ENCODE data around the gene MYO1D. TPM values are rescaled to one million over a fixed set of nuclear protein-coding genes. Genes with fewer than 3 reads are reported as not detected.

Gene MYO1D
- total RNA-seq, 4 donors from 2014 or later = 46.3 to 139 (median 80.0) TPM

DNA sequence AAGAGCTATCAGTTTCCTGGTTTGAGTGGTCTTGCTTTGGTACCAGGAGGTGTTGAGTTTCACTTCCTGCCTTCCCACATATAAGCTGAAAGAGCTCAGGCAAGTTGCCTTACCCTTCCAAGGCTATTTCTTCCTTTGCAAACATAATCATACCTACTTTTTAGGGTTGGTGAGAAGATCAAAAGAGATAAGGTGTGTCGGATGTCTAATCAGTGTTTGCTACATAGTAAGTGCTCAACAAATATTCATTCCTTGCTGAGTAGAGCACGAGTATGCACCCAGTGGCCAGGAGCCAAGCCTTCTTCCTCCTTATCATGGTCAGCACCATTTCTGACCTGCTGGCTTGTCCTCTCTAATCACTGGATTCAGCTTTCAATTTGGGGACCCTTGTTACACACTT, 38.3 kb upstream of the MYO1D start:
- TF ChIP-seq, protein P1, sequence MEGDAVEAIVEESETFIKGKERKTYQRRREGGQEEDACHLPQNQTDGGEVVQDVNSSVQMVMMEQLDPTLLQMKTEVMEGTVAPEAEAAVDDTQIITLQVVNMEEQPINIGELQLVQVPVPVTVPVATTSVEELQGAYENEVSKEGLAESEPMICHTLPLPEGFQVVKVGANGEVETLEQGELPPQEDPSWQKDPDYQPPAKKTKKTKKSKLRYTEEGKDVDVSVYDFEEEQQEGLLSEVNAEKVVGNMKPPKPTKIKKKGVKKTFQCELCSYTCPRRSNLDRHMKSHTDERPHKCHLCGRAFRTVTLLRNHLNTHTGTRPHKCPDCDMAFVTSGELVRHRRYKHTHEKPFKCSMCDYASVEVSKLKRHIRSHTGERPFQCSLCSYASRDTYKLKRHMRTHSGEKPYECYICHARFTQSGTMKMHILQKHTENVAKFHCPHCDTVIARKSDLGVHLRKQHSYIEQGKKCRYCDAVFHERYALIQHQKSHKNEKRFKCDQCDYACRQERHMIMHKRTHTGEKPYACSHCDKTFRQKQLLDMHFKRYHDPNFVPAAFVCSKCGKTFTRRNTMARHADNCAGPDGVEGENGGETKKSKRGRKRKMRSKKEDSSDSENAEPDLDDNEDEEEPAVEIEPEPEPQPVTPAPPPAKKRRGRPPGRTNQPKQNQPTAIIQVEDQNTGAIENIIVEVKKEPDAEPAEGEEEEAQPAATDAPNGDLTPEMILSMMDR (IDR thresholded peaks at IDR 0.05; ENCODE audit: low read depth) = no peak

DNA sequence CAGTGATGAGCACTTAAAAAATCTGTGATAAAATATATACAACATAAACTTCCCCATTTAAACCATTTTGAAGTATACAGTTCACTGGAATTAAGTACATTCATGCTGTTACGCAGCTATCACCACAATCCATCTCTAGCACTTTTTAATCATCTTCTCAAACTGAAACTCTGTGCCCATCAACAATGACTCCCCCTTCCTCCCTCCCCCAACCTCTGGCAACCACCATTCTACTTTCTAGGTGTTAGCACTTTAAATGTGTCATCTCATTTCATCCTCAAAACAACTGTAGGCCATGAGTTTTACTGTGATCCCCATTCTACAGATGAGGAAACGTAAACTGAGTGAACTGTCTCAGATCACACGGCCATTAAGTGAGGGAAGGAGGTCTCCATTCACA, 37.3 kb upstream of the MYO1D start:
- TF ChIP-seq, protein P1 (IDR thresholded peaks at IDR 0.05; ENCODE audit: low read depth) = no peak

DNA sequence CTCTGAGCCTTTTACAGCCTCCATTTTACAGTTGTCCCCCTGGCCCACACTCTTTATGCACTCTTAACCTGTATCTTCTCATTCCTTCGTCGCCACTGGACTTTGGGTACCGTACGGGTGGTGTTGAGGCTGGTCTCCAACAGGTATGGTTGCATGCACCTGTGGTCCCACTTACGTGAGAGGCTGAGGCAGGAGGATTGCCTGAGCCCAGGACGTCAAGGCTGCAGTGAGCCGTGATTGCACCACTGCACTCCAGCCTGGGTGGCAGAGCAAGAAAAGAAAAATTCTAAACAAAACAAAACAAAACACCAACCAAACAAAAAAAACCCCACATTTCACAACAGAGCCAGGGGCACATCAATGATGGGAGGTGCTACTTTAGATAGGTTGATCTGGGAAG, 36.7 kb upstream of the MYO1D start:
- TF ChIP-seq, protein P1 (IDR thresholded peaks at IDR 0.05; ENCODE audit: low read depth) = no peak

DNA sequence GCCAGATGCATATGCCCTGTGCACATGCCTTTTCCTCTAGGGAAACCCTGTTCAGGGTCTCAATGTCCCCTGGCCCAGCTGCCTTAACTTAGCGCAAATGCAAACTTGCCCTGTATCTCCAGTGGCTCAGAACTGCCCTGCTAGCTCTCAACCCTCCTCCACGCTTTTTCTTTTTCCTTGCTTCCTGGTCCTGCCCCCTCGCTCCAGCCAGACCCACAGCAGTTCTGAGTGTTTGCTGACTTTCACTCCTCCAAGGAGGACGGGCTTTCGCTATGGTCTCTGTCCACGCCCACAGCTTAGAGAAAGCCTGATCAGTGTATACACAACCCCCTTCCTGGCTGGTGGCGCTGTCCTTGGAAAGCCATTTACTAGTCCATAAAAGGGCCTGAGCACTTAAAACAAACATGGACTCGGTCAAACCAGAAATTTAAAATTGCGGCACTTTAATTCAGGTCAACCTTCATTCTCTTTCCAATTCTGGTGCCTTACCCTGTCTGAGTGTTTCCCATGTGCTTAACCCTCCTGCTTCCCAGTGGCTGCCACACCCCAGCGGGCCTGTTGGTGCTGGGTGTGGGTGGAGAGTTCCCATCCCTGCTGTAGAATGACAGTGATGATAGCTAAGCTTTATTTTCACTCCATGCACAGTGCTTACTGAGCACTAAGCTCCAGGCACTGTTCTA, 35.4 kb upstream of the MYO1D start:
- TF ChIP-seq, protein P1 (IDR thresholded peaks at IDR 0.05; ENCODE audit: low read depth) = no peak

DNA sequence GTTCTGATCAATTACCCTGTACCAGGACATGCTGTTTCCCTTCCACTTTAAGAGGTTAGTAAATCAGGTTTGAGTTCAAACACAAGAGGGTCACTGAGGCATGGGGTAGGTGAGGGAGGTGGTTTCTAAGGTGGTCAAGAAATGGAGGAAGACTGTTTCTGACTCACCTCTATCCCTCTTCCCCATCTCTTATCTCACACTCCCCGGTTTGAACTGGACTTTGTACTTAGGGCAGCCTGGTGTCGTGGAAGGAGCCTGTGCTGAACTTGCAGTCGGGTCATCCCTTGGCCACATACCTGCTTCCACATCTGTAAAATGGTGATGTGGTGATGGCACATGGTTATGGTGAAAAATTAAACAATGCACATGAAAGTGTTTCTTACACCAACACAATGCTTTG, 33.8 kb upstream of the MYO1D start:
- TF ChIP-seq, protein P1 (IDR thresholded peaks at IDR 0.05; ENCODE audit: low read depth) = no peak

DNA sequence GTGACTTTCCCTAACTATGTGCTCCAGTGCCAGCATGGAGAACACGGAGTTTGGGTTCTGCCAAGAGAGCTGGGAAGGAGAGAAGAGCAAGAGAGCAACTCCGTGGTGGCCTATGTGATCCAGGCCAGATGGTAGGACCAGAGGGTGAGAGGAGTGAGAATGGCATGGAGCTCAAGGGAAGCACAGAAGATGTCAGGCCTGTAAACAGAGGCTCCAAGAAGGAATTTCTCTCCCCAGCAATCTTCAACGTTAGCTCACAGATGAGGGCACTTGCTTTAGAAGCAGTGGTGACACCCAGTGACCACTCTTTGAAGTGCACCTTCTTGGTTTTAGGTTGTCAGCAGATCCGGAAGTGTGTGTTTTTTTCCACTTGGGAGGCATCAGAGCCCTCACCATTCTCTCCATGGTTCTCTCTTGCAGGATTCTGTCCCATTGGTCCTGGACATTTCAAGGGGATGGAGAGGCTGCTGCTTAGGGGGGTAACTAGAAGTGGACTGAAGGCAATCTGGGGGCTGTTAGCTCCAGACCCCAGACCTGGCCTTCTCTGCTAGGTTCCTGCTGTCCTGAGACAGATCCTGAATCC, 33.0 kb upstream of the MYO1D start:
- TF ChIP-seq, protein P1 (IDR thresholded peaks at IDR 0.05; ENCODE audit: low read depth) = no peak

DNA sequence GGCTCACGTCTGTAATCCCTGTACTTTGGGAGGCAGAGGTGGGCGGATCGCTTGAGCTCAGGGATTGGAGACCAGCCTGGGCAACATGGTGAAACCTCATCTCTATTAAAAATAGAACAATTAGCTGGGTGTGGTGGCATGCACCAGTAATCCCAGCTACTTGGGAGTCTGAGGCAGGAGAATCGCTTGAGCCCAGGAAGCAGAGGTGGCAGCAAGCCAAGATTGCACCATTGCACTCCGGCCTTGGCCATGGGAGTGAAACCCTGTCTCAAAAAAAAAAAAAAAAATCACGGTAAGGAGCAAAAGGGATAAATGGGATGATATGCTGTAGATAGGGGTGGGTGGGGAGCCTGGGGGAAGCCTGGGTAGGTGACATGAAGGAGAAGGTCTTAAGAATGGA, 30.7 kb upstream of the MYO1D start:
- TF ChIP-seq, protein P1 (IDR thresholded peaks at IDR 0.05; ENCODE audit: low read depth) = no peak
